ENCODE measurements around the gene ANTXR2.
"Not testable (repeated sequence)": the region's sequence is repeated elsewhere in the genome, so short reads cannot be mapped to it uniquely, and the experiment has no call there.

Gene ANTXR2

GRCh38 chr4:80008971-80009370, 64.1 kb downstream of the ANTXR2 start:
- Histone ChIP-seq H3K9ac (ENCODE audit: low read length in 2 of 2) (no peak overlapping the region), H3K36me3 (ENCODE audit: control insufficient read depth in 2 of 2, insufficient read depth in 2 of 2, low read length in 2 of 2) (peaks cover 10 to 28% of the 10 kb centered on the region in 2 donors), H3K27me3 (ENCODE audit: control insufficient read depth in 1 of 2, insufficient read depth in 2 of 2, low read length in 2 of 2) (no peaks in the 10 kb centered on the region), H3K4me3 (ENCODE audit: low read length in 2 of 2) (no peak overlapping the region), H3K4me1 (ENCODE audit: control insufficient read depth, insufficient read depth, low read length) (peaks cover 3% of the 10 kb centered on the region), H3K9me3 (ENCODE audit: control insufficient read depth in 2 of 2, low read length in 2 of 2) (peaks cover 0 to 5% of the 10 kb centered on the region in 2 donors), H3K27ac (ENCODE audit: low read length) (no peak overlapping the region)

GRCh38 chr4:80008351-80008750, 64.7 kb downstream of the ANTXR2 start:
- Histone ChIP-seq H3K4me3 (ENCODE audit: low read length in 2 of 2) (no peak overlapping the region), H3K9me3 (ENCODE audit: control insufficient read depth in 2 of 2, low read length in 2 of 2) (peaks cover 0 to 5% of the 10 kb centered on the region in 2 donors), H3K9ac (ENCODE audit: low read length in 2 of 2) (no peak overlapping the region), H3K27me3 (ENCODE audit: control insufficient read depth in 1 of 2, insufficient read depth in 2 of 2, low read length in 2 of 2) (no peaks in the 10 kb centered on the region), H3K4me1 (ENCODE audit: control insufficient read depth, insufficient read depth, low read length) (peaks cover 3% of the 10 kb centered on the region), H3K27ac (ENCODE audit: low read length) (no peak overlapping the region), H3K36me3 (ENCODE audit: control insufficient read depth in 2 of 2, insufficient read depth in 2 of 2, low read length in 2 of 2) (peaks cover 7 to 28% of the 10 kb centered on the region in 2 donors)

- H3K9me3 ChIP-seq (ENCODE audit: control insufficient read depth in 2 of 2, low read length in 2 of 2): peaks cover 0 to 5% of the 10 kb centered on the region in 2 donors
- H3K36me3 ChIP-seq (ENCODE audit: control insufficient read depth in 2 of 2, insufficient read depth in 2 of 2, low read length in 2 of 2): peaks cover 3 to 26% of the 10 kb centered on the region in 2 donors
- H3K4me1 ChIP-seq (ENCODE audit: control insufficient read depth, insufficient read depth, low read length): peaks cover 3% of the 10 kb centered on the region
- H3K4me3 ChIP-seq (ENCODE audit: low read length in 2 of 2): no peak overlapping the region
- H3K9ac ChIP-seq (ENCODE audit: low read length in 2 of 2): no peak overlapping the region
- no peaks in the 10 kb centered on the region for H3K27me3 ChIP-seq (ENCODE audit: control insufficient read depth in 1 of 2, insufficient read depth in 2 of 2, low read length in 2 of 2)
- H3K27ac ChIP-seq (ENCODE audit: low read length): no peak overlapping the region
These were observed 65.3 kb downstream of the ANTXR2 start for GRCh38 chr4:80007745-80008149.

- H3K27me3 ChIP-seq (ENCODE audit: control insufficient read depth in 1 of 2, insufficient read depth in 2 of 2, low read length in 2 of 2): no peaks in the 10 kb centered on the region
- no peak overlapping the region for H3K4me3 ChIP-seq (ENCODE audit: low read length in 2 of 2)
- H3K27ac ChIP-seq (ENCODE audit: low read length): no peak overlapping the region
- peaks cover 0 to 5% of the 10 kb centered on the region in 2 donors for H3K9me3 ChIP-seq (ENCODE audit: control insufficient read depth in 2 of 2, low read length in 2 of 2)
- H3K4me1 ChIP-seq (ENCODE audit: control insufficient read depth, insufficient read depth, low read length): no peaks in the 10 kb centered on the region
- H3K9ac ChIP-seq (ENCODE audit: low read length in 2 of 2): no peak overlapping the region
- H3K36me3 ChIP-seq (ENCODE audit: control insufficient read depth in 2 of 2, insufficient read depth in 2 of 2, low read length in 2 of 2): peaks cover 3 to 21% of the 10 kb centered on the region in 2 donors
These were observed 65.9 kb downstream of the ANTXR2 start for GRCh38 chr4:80006935-80007744.

GRCh38 chr4:80005863-80006262, 67.2 kb downstream of the ANTXR2 start:
- Histone ChIP-seq H3K9me3 (ENCODE audit: control insufficient read depth in 2 of 2, low read length in 2 of 2) (peaks cover 0 to 5% of the 10 kb centered on the region in 2 donors), H3K36me3 (ENCODE audit: control insufficient read depth in 2 of 2, insufficient read depth in 2 of 2, low read length in 2 of 2) (peaks cover 3 to 21% of the 10 kb centered on the region in 2 donors), H3K27me3 (ENCODE audit: control insufficient read depth in 1 of 2, insufficient read depth in 2 of 2, low read length in 2 of 2) (no peaks in the 10 kb centered on the region), H3K27ac (ENCODE audit: low read length) (no peak overlapping the region), H3K9ac (ENCODE audit: low read length in 2 of 2) (no peak overlapping the region), H3K4me1 (ENCODE audit: control insufficient read depth, insufficient read depth, low read length) (no peaks in the 10 kb centered on the region), H3K4me3 (ENCODE audit: low read length in 2 of 2) (no peak overlapping the region)

GRCh38 chr4:80004319-80004718, 68.7 kb downstream of the ANTXR2 start:
- Histone ChIP-seq H3K27me3 (ENCODE audit: control insufficient read depth in 1 of 2, insufficient read depth in 2 of 2, low read length in 2 of 2) (no peaks in the 10 kb centered on the region), H3K27ac (ENCODE audit: low read length) (no peak overlapping the region), H3K9me3 (ENCODE audit: control insufficient read depth in 2 of 2, low read length in 2 of 2) (peaks cover 0 to 5% of the 10 kb centered on the region in 2 donors), H3K4me3 (ENCODE audit: low read length in 2 of 2) (no peak overlapping the region), H3K9ac (ENCODE audit: low read length in 2 of 2) (no peak overlapping the region), H3K4me1 (ENCODE audit: control insufficient read depth, insufficient read depth, low read length) (no peaks in the 10 kb centered on the region), H3K36me3 (ENCODE audit: control insufficient read depth in 2 of 2, insufficient read depth in 2 of 2, low read length in 2 of 2) (peaks cover 0 to 21% of the 10 kb centered on the region in 2 donors)

GRCh38 chr4:80002559-80002958, 70.5 kb downstream of the ANTXR2 start:
- not testable (repeated sequence) for H3K27me3 ChIP-seq (ENCODE audit: control insufficient read depth in 1 of 2, insufficient read depth in 2 of 2, low read length in 2 of 2); H3K9me3 ChIP-seq (ENCODE audit: control insufficient read depth in 2 of 2, low read length in 2 of 2); H3K4me3 ChIP-seq (ENCODE audit: low read length in 2 of 2); H3K9ac ChIP-seq (ENCODE audit: low read length in 2 of 2); H3K27ac ChIP-seq (ENCODE audit: low read length); H3K4me1 ChIP-seq (ENCODE audit: control insufficient read depth, insufficient read depth, low read length)
- H3K36me3 ChIP-seq (ENCODE audit: control insufficient read depth in 2 of 2, insufficient read depth in 2 of 2, low read length in 2 of 2): peaks cover 0 to 12% of the 10 kb centered on the region in 2 donors

GRCh38 chr4:79999048-79999447, 74.0 kb downstream of the ANTXR2 start:
- not testable (repeated sequence) for H3K4me3 ChIP-seq (ENCODE audit: low read length in 2 of 2); H3K9ac ChIP-seq (ENCODE audit: low read length in 2 of 2); H3K27me3 ChIP-seq (ENCODE audit: control insufficient read depth in 1 of 2, insufficient read depth in 2 of 2, low read length in 2 of 2); H3K4me1 ChIP-seq (ENCODE audit: control insufficient read depth, insufficient read depth, low read length); H3K36me3 ChIP-seq (ENCODE audit: control insufficient read depth in 2 of 2, insufficient read depth in 2 of 2, low read length in 2 of 2); H3K9me3 ChIP-seq (ENCODE audit: control insufficient read depth in 2 of 2, low read length in 2 of 2); H3K27ac ChIP-seq (ENCODE audit: low read length)

GRCh38 chr4:79998201-79998600, 74.8 kb downstream of the ANTXR2 start:
- Histone ChIP-seq H3K4me3 (ENCODE audit: low read length in 2 of 2) (no peak overlapping the region), H3K4me1 (ENCODE audit: control insufficient read depth, insufficient read depth, low read length) (peaks cover 3% of the 10 kb centered on the region), H3K9me3 (ENCODE audit: control insufficient read depth in 2 of 2, low read length in 2 of 2) (no peaks in the 10 kb centered on the region), H3K9ac (ENCODE audit: low read length in 2 of 2) (no peak overlapping the region), H3K36me3 (ENCODE audit: control insufficient read depth in 2 of 2, insufficient read depth in 2 of 2, low read length in 2 of 2) (no peaks in the 10 kb centered on the region), H3K27ac (ENCODE audit: low read length) (no peak overlapping the region), H3K27me3 (ENCODE audit: control insufficient read depth in 1 of 2, insufficient read depth in 2 of 2, low read length in 2 of 2) (no peaks in the 10 kb centered on the region)

GRCh38 chr4:79996851-79997250, 76.2 kb downstream of the ANTXR2 start:
- Histone ChIP-seq H3K4me1 (ENCODE audit: control insufficient read depth, insufficient read depth, low read length) (peaks cover 3% of the 10 kb centered on the region), H3K27me3 (ENCODE audit: control insufficient read depth in 1 of 2, insufficient read depth in 2 of 2, low read length in 2 of 2) (no peaks in the 10 kb centered on the region), H3K4me3 (ENCODE audit: low read length in 2 of 2) (no peak overlapping the region), H3K9ac (ENCODE audit: low read length in 2 of 2) (no peak overlapping the region), H3K36me3 (ENCODE audit: control insufficient read depth in 2 of 2, insufficient read depth in 2 of 2, low read length in 2 of 2) (no peaks in the 10 kb centered on the region), H3K9me3 (ENCODE audit: control insufficient read depth in 2 of 2, low read length in 2 of 2) (no peaks in the 10 kb centered on the region), H3K27ac (ENCODE audit: low read length) (no peak overlapping the region)

GRCh38 chr4:79993476-79993875, 79.6 kb downstream of the ANTXR2 start:
- no peak overlapping the region for H3K9ac ChIP-seq (ENCODE audit: low read length in 2 of 2)
- H3K4me1 ChIP-seq (ENCODE audit: control insufficient read depth, insufficient read depth, low read length): peaks cover 3% of the 10 kb centered on the region
- no peak overlapping the region for H3K27ac ChIP-seq (ENCODE audit: low read length)

More at GRCh38 chr4:79993476-79993875, 79.6 kb downstream of the ANTXR2 start:
- Histone ChIP-seq H3K36me3 (ENCODE audit: control insufficient read depth in 2 of 2, insufficient read depth in 2 of 2, low read length in 2 of 2) (no peaks in the 10 kb centered on the region), H3K27me3 (ENCODE audit: control insufficient read depth in 1 of 2, insufficient read depth in 2 of 2, low read length in 2 of 2) (no peaks in the 10 kb centered on the region), H3K9me3 (ENCODE audit: control insufficient read depth in 2 of 2, low read length in 2 of 2) (no peaks in the 10 kb centered on the region), H3K4me3 (ENCODE audit: low read length in 2 of 2) (no peak overlapping the region)

Measured in stomach smooth muscle (tissue), 2 donors.